ENCODE data around the gene SMPD2.

SMPD2 gene

DNA sequence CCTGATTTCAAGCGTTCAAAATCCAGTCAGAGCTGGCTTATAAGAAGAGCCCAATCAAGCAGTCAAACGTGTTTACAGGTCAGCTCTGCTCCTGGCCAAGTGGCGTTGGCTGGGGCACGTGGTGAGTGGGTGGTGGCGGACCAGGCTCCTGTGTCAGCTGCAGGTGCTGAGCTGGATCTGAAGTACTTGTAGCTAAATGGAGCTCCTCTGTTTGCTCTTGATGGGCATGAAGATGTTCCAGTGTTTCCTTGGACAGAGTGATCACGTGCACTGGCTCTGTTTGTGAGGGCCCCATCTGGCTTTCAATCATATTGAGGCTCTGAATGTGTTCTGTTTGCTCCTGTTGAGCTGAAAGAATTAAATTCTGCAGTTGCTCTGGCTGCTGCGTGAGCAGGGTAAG is 25.2 kb downstream of the SMPD2 start:
- Histone ChIP-seq H3K27ac (ENCODE audit: low read depth, low read length) (no peak overlapping the region), H3K4me1 (ENCODE audit: insufficient read depth, low read length) (no peaks in the 10 kb centered on the region), H3K27me3 (ENCODE audit: insufficient read depth, low read length) (no peaks in the 10 kb centered on the region), H3K4me3 (ENCODE audit: low read length) (no peak overlapping the region), H3K9ac (ENCODE audit: low read depth, low read length) (no peak overlapping the region), H3K9me3 (ENCODE audit: insufficient read depth, low read depth, low read length) (no peaks in the 10 kb centered on the region), H3K36me3 (ENCODE audit: insufficient read depth, low read length) (peaks cover 96% of the 10 kb centered on the region)
- WGBS = 95% methylated on average over 7 of the region's 7 CpGs

DNA sequence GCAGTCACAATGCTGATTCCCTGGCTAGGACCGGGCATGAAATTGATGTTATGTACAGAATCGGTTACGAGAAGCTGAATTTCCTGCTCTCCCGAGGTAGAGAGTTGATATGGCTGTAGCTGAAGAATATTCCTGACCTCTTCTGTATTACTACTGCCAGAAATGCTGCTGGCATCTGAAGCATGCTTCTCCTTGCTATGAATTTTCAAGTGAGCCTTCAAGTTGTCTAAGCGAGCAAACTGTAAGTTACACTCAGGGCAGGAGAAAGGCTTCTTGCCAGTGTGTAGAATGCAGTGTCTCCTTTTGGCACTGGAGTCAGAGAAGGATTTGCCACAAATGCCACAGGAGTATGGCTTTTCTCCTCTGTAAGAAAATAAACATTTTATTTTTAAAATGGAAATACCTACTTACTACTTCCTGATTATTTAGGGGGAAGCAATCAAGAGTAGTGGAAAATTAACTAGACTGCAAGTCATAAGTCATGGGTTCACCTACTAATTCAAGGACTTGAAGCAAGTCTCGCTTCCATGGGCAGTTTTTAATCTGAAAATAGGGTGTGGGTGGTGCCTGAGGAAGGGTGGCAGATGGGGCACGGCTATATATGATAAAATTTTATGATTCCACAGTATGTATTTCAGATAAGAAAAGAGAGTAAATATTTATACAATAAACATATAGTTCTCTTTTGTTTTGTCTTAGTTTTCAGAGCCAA is 25.8 kb downstream of the SMPD2 start:
- H3K36me3 ChIP-seq (ENCODE audit: insufficient read depth, low read length) = peaks cover 99% of the 10 kb centered on the region

DNA sequence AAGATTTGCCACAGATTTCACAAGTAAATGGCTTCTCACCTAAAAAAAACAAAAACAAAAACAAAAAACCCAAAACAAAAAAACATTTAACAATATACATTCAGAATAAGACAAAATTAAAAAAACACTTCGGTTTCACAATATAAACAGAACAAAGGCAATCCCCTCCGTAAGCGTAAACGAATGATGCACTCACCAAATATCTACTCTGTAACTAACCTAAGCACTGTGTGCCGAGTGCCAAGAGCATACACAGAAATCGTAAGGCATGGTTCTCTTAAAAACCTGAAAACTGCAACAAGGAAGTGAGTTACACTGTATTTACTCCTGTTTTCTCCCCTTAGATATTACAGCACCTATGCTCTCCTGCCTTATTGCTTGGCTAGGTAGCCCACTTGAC is 27.2 kb downstream of the SMPD2 start:
- no peaks in the 10 kb centered on the region for H3K4me1 ChIP-seq (ENCODE audit: insufficient read depth, low read length)
- H3K27me3 ChIP-seq (ENCODE audit: insufficient read depth, low read length) = no peaks in the 10 kb centered on the region
- H3K36me3 ChIP-seq (ENCODE audit: insufficient read depth, low read length) = peaks cover 99% of the 10 kb centered on the region
- H3K27ac ChIP-seq (ENCODE audit: low read depth, low read length) = no peak overlapping the region
- no peak overlapping the region for H3K4me3 ChIP-seq (ENCODE audit: low read length)
- WGBS = 94% methylated on average over 6 of the region's 6 CpGs
- no peaks in the 10 kb centered on the region for H3K9me3 ChIP-seq (ENCODE audit: insufficient read depth, low read depth, low read length)
- H3K9ac ChIP-seq (ENCODE audit: low read depth, low read length) = no peak overlapping the region

More for the DNA sequence above, 25.8 kb downstream of the SMPD2 start:
- Histone ChIP-seq H3K4me1 (ENCODE audit: insufficient read depth, low read length) (no peaks in the 10 kb centered on the region), H3K27me3 (ENCODE audit: insufficient read depth, low read length) (no peaks in the 10 kb centered on the region), H3K9me3 (ENCODE audit: insufficient read depth, low read depth, low read length) (no peaks in the 10 kb centered on the region), H3K27ac (ENCODE audit: low read depth, low read length) (no peak overlapping the region), H3K4me3 (ENCODE audit: low read length) (no peak overlapping the region), H3K9ac (ENCODE audit: low read depth, low read length) (no peak overlapping the region)
- WGBS = 97% methylated on average over 7 of the region's 7 CpGs

DNA sequence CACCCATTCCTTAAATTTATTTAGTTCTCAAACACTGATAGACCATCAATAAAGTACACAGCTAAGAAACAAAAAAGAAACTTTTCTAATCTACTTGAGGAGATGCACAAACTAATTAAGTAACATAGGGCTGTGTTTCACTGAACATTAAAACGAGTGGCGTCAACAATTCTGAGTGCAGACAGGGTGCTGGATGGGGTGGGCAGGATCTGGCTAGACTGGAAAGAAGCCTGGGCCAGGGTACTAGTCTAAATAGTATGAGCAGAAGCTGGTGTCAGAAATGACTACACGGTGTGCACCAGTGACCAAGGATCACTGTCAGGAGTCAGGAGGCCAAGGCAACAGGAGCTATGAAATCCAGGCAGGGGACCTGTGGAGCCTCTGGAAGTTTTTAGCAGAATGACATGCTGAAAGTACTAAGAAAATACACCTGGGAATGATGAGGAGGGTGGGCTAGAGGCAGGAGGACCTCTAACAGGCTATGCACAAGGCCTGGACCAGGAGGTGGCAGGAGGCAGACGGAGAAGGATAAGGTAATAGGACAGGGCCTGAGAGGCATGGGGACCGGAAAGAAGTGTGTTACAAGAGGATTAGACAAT is 29.2 kb downstream of the SMPD2 start:
- 94% methylated on average over 5 of the region's 5 CpGs for WGBS

DNA sequence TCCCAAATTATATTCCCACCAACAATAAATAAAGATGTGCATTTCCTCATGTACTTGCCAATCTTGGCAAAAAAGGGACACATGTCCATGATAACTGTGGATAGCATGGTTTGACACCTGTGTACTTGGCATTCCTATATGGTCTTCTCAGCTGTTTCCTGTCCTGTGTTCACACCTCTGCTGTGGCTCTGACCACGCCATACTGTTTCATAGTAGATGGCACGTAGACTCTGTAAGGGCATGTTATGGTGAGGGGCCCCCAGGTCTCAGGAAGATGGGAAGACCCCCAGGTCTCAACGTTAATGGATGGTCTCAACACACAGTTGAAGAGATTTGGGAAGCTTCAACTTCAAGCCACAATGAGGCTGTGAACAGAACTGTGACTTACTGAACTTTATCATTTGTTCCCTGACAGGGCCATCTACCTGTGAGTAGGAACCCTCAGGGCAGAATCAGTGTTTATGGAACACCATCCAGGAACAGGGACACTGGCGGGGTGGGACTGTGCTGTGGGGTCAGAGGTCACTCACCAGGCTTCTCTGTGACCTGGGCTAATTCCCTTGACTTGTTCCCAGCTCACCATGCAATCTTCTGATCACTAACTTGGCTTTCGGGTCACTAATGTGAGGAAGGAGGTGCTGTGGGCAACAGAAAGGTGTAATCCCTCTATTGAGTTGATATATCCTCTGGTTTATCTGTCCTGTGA is 30.7 kb downstream of the SMPD2 start:
- WGBS = 94% methylated on average over 5 of the region's 5 CpGs
- no peak overlapping the region for H3K9ac ChIP-seq (ENCODE audit: low read depth, low read length)
- H3K36me3 ChIP-seq (ENCODE audit: insufficient read depth, low read length) = peaks cover 99% of the 10 kb centered on the region
- no peaks in the 10 kb centered on the region for H3K4me1 ChIP-seq (ENCODE audit: insufficient read depth, low read length)
- no peaks in the 10 kb centered on the region for H3K27me3 ChIP-seq (ENCODE audit: insufficient read depth, low read length)
- no peak overlapping the region for H3K27ac ChIP-seq (ENCODE audit: low read depth, low read length)
- H3K4me3 ChIP-seq (ENCODE audit: low read length) = no peak overlapping the region
- H3K9me3 ChIP-seq (ENCODE audit: insufficient read depth, low read depth, low read length) = no peaks in the 10 kb centered on the region

More for the DNA sequence above, 29.2 kb downstream of the SMPD2 start:
- Histone ChIP-seq H3K9me3 (ENCODE audit: insufficient read depth, low read depth, low read length) (no peaks in the 10 kb centered on the region), H3K36me3 (ENCODE audit: insufficient read depth, low read length) (peaks cover 99% of the 10 kb centered on the region), H3K4me1 (ENCODE audit: insufficient read depth, low read length) (no peaks in the 10 kb centered on the region), H3K4me3 (ENCODE audit: low read length) (no peak overlapping the region), H3K27ac (ENCODE audit: low read depth, low read length) (no peak overlapping the region), H3K9ac (ENCODE audit: low read depth, low read length) (no peak overlapping the region), H3K27me3 (ENCODE audit: insufficient read depth, low read length) (no peaks in the 10 kb centered on the region)

DNA sequence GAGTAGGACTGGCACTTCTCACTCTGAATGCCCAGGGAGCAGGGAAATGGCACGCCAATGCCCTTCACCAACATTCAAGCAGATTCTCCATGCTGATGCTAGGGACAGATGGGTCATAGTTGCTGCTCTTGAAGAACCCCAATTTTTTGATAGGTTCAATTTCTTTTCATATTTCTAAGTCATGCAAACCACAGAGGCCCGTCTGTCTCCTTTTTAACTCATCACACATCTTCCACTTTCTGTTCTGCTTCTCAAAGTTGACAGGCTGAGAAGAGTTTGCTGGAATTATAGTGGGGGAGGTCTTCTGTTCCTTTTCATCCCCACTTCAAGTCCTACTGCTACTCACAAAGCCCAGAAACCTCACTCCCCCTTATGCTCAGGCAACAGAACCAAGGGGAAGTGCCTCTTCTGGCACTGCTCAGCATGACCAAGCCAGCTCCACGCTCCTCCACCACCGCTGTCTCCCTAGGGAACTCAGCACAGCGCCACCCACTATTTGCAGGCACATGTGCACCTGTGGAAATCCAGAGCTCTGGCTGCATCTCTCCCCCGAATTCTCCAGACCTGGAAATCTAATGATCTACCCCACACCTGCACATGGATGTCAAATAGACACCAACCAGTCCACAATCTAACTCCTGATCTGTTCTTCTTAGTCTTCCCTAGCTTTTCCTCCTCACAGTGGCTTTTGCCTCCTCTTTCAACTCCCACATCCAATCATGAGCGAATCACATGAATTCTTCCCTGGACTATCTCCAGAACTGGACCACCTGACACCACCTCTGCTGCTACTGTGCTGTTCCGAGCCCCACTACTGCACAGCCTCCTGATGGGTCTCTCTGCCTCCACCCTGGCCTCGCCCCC is 31.8 kb downstream of the SMPD2 start:
- Histone ChIP-seq H3K9ac (ENCODE audit: low read depth, low read length) (no peak overlapping the region), H3K4me3 (ENCODE audit: low read length) (no peak overlapping the region), H3K9me3 (ENCODE audit: insufficient read depth, low read depth, low read length) (no peaks in the 10 kb centered on the region), H3K4me1 (ENCODE audit: insufficient read depth, low read length) (peaks cover under 1% of the 10 kb centered on the region; the same call in 1 of the 2 replicates), H3K36me3 (ENCODE audit: insufficient read depth, low read length) (peaks cover 98% of the 10 kb centered on the region), H3K27me3 (ENCODE audit: insufficient read depth, low read length) (no peaks in the 10 kb centered on the region), H3K27ac (ENCODE audit: low read depth, low read length) (no peak overlapping the region)
- WGBS = 95% methylated on average over 8 of the region's 9 CpGs

DNA sequence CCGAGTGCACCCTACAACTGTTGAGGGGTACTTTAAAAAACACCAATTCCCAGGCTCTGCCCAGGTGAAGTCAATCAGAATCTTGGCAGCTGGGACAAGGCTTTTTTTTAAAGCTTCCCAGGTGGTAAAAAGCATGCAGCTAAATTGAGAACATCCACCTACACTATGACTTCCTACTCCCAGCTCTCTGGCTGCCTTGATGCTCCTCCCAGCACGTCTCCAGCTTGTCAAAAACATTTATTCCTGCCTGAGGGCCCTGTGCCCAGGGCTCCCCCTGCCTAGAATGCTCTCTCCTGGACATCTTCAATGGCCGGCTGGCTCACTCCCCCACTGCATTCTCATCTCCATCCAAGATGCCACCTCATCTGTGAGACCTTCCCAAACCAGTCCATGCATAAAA is 32.6 kb downstream of the SMPD2 start:
- H3K9ac ChIP-seq (ENCODE audit: low read depth, low read length) = no peak overlapping the region
- 93% methylated on average over 3 of the region's 3 CpGs for WGBS
- peaks cover 98% of the 10 kb centered on the region for H3K36me3 ChIP-seq (ENCODE audit: insufficient read depth, low read length)
- H3K27ac ChIP-seq (ENCODE audit: low read depth, low read length) = no peak overlapping the region
- no peaks in the 10 kb centered on the region for H3K27me3 ChIP-seq (ENCODE audit: insufficient read depth, low read length)
- H3K9me3 ChIP-seq (ENCODE audit: insufficient read depth, low read depth, low read length) = no peaks in the 10 kb centered on the region
- no peak overlapping the region for H3K4me3 ChIP-seq (ENCODE audit: low read length)
- peaks cover 8% of the 10 kb centered on the region for H3K4me1 ChIP-seq (ENCODE audit: insufficient read depth, low read length)

DNA sequence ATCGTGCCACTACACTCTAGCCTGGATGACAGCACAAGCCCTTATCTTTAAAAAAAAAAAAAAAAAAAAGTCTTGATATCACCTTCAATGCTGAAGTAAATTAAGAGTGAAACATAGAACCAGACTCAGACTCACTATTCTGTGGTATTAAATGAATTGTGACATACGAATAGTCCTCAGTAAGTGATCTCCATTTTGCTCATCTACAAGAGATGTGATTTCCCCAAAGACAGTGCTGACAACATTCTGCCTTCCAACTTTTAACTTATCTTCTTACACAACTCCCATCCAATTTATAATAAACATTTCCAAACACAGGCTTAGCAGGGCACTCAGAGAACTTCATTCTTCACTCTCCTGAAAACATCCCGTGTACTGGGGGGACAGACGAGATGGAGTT is 34.5 kb downstream of the SMPD2 start:
- Histone ChIP-seq H3K9me3 (ENCODE audit: insufficient read depth, low read depth, low read length) (no peaks in the 10 kb centered on the region), H3K27ac (ENCODE audit: low read depth, low read length) (no peak overlapping the region), H3K27me3 (ENCODE audit: insufficient read depth, low read length) (no peaks in the 10 kb centered on the region), H3K9ac (ENCODE audit: low read depth, low read length) (no peak overlapping the region), H3K4me1 (ENCODE audit: insufficient read depth, low read length) (peaks cover 22% of the 10 kb centered on the region), H3K4me3 (ENCODE audit: low read length) (no peak overlapping the region), H3K36me3 (ENCODE audit: insufficient read depth, low read length) (peaks cover 94% of the 10 kb centered on the region)
- 98% methylated on average over 4 of the region's 4 CpGs for WGBS

DNA sequence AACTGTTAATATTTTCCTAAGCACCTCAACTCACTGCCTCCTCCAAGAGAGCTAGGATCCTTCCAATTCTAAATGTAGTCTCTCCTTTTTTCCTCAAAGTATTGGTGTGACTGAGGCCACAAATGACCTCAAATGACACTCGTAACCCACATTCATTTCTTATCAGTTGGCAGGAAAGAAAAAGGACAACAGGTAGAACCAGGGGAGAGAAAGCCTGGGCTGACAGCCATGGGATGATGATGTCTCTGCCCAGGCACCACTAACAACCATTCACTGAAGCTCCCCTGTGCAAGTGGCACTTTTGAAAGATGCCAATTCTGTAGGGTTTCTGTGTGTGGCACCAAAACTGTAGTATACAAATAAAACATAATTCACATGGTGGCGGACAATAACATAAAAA is 35.1 kb downstream of the SMPD2 start:
- no peak overlapping the region for H3K27ac ChIP-seq (ENCODE audit: low read depth, low read length)
- peaks cover 94% of the 10 kb centered on the region for H3K36me3 ChIP-seq (ENCODE audit: insufficient read depth, low read length)
- H3K27me3 ChIP-seq (ENCODE audit: insufficient read depth, low read length) = no peaks in the 10 kb centered on the region
- no peak overlapping the region for H3K4me3 ChIP-seq (ENCODE audit: low read length)
- no peak overlapping the region for H3K9ac ChIP-seq (ENCODE audit: low read depth, low read length)
- H3K4me1 ChIP-seq (ENCODE audit: insufficient read depth, low read length) = peaks cover 27% of the 10 kb centered on the region
- 90% methylated on average over 2 of the region's 2 CpGs for WGBS
- no peaks in the 10 kb centered on the region for H3K9me3 ChIP-seq (ENCODE audit: insufficient read depth, low read depth, low read length)

DNA sequence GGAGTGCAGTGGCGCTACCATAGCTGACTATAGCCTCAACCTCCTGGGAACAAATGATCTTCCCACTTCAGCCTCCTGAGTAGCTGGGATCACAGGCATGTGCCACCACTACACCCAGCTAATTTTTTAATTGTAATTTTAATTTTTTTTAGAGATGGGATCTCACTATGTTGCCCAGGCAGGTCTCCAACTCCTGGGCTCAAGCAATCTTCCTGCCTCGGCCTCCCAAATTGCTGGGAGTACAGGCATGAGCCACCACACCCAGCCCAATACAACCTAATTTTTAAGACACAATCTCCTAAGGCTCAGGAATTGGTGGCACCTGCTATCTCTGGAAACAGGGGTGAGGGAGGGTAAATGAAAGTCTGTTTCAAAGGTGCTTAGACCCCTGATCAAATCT is 36.7 kb downstream of the SMPD2 start:
- Histone ChIP-seq H3K9me3 (ENCODE audit: insufficient read depth, low read depth, low read length) (no peaks in the 10 kb centered on the region), H3K4me1 (ENCODE audit: insufficient read depth, low read length) (peaks cover 39% of the 10 kb centered on the region), H3K9ac (ENCODE audit: low read depth, low read length) (no peak overlapping the region), H3K27ac (ENCODE audit: low read depth, low read length) (peak overlapping the region; percentile 72), H3K27me3 (ENCODE audit: insufficient read depth, low read length) (no peaks in the 10 kb centered on the region), H3K36me3 (ENCODE audit: insufficient read depth, low read length) (peaks cover 93% of the 10 kb centered on the region), H3K4me3 (ENCODE audit: low read length) (no peak overlapping the region)
- 91% methylated on average over 2 of the region's 2 CpGs for WGBS

DNA sequence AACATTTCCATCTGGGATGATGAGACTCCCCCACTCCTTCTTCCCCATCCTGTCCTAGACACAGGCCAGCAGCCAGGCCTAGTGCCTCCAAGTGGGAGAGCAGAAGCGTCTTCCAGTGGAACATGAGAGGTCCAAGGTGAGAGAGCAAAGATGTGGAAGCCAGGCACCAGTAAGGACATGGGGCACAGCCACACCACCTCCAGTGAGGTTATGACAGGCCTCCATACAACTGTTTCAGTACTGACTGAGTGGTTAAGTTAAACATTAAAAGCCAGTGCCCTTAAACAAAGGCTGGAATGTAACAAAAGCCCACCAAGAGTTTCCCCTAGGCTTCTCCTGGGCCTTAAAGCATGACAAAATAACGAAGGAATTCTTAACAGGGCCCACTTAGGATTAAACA is 37.2 kb downstream of the SMPD2 start:
- WGBS = 71% methylated on average over 2 of the region's 2 CpGs
- Histone ChIP-seq H3K36me3 (ENCODE audit: insufficient read depth, low read length) (peaks cover 87% of the 10 kb centered on the region), H3K9me3 (ENCODE audit: insufficient read depth, low read depth, low read length) (no peaks in the 10 kb centered on the region), H3K9ac (ENCODE audit: low read depth, low read length) (peak overlapping the region; percentile 36; the same call in 1 of the 2 replicates), H3K27ac (ENCODE audit: low read depth, low read length) (peak overlapping the region; percentile 72), H3K27me3 (ENCODE audit: insufficient read depth, low read length) (no peaks in the 10 kb centered on the region), H3K4me3 (ENCODE audit: low read length) (peak overlapping the region; percentile 39), H3K4me1 (ENCODE audit: insufficient read depth, low read length) (peaks cover 39% of the 10 kb centered on the region)

Measured in HUES64 (cell line).